Measurements from ENCODE around the gene MORC3.

DNA sequence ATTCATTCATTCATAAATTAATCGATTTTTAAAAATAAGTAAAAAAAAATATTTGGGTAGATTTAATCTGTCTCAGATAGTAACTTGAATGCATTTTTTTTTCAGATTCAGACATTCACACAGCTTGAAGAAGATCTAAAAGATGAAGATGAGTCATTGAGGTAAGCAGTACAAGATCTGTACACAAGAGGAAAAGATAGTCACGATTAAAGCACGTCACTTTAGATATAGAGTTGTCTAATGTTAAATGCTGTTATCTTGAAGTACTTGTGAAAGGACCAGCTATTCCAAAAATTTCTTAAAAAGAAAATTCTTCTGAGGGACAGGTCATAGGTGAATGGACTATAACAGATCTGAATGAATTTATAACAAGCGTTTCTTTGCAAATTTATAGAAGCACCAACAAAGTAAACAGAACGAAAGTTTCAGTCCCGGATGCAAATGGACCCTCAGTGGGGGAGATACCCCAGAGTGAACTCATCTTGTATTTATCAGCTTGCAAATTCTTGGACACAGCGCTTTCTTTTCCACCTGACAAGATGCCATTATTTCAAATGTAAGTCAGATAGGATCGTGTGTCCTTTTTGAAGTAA is 31.2 kb upstream of the MORC3 start:
- TF ChIP-seq POLR2A (IDR thresholded peaks at IDR 0.05), result no peak
- TF ChIP-seq, protein P1, sequence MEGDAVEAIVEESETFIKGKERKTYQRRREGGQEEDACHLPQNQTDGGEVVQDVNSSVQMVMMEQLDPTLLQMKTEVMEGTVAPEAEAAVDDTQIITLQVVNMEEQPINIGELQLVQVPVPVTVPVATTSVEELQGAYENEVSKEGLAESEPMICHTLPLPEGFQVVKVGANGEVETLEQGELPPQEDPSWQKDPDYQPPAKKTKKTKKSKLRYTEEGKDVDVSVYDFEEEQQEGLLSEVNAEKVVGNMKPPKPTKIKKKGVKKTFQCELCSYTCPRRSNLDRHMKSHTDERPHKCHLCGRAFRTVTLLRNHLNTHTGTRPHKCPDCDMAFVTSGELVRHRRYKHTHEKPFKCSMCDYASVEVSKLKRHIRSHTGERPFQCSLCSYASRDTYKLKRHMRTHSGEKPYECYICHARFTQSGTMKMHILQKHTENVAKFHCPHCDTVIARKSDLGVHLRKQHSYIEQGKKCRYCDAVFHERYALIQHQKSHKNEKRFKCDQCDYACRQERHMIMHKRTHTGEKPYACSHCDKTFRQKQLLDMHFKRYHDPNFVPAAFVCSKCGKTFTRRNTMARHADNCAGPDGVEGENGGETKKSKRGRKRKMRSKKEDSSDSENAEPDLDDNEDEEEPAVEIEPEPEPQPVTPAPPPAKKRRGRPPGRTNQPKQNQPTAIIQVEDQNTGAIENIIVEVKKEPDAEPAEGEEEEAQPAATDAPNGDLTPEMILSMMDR (IDR thresholded peaks at IDR 0.05), result no peak

All from tibial nerve (tissue), 3 donors.